Glutamatergic neuron (in vitro differentiated cells): ENCODE measurements around the gene ZNF775. TPM values are rescaled to one million over a fixed set of nuclear protein-coding genes. Genes with fewer than 3 reads are reported as not detected.
A peak's percentile ranks its signal among the peaks of the same experiment; 100 is the strongest.

Source experiments
- DNase-seq: peaks from one replicate; pipeline ENCODE4 v3.0.0; 2022
- H3K27ac Mint-ChIP-seq: one replicate; pipeline ENCODE4 v1.8.0; 2020; ENCODE audit warnings: mild to moderate bottlenecking, mixed read lengths, inconsistent platforms; ENCODE audit not compliant: unreplicated experiment
- H3K27me3 Mint-ChIP-seq: one replicate; pipeline ENCODE4 v1.8.0; 2020; ENCODE audit warnings: mild to moderate bottlenecking, moderate library complexity, mixed read lengths, inconsistent platforms; ENCODE audit not compliant: unreplicated experiment
- H3K36me3 Mint-ChIP-seq: one replicate; pipeline ENCODE4 v1.8.0; 2020; ENCODE audit warnings: mild to moderate bottlenecking, mixed read lengths, inconsistent platforms; ENCODE audit not compliant: unreplicated experiment
- H3K4me1 Mint-ChIP-seq: one replicate; pipeline ENCODE4 v1.8.0; 2020; ENCODE audit warnings: mild to moderate bottlenecking, low read depth, mixed read lengths, inconsistent platforms; ENCODE audit not compliant: unreplicated experiment
- H3K4me3 Mint-ChIP-seq: one replicate; pipeline ENCODE4 v1.8.0; 2020; ENCODE audit warnings: mild to moderate bottlenecking, mixed read lengths, inconsistent platforms; ENCODE audit not compliant: unreplicated experiment
- H3K9me3 Mint-ChIP-seq: one replicate; pipeline ENCODE4 v1.8.0; 2020; ENCODE audit warnings: mild to moderate bottlenecking, moderate library complexity, mixed read lengths, inconsistent platforms; ENCODE audit not compliant: unreplicated experiment
- total RNA-seq: library from RNA; stranded (reverse); fragmentation: NEBNext Ultra II Directional; extraction: Animal tissue kit (Norgen Biotek cat#: 25700); gene quantifications from one replicate; pipeline ENCODE4 v1.2.1, GENCODE V29; 2021; ENCODE audit not compliant: unreplicated experiment
- TF ChIP-seq, protein P1 (sequence below): fragments of 200-600 bp; sonication (generic); IDR thresholded peaks from one replicate; pipeline ENCODE4 v1.5.0; 2021; ENCODE audit not compliant: partially characterized antibody, unreplicated experiment

Gene ZNF775
- total RNA-seq, 1 donor from 2014 or later, result 20.5 TPM

DNA sequence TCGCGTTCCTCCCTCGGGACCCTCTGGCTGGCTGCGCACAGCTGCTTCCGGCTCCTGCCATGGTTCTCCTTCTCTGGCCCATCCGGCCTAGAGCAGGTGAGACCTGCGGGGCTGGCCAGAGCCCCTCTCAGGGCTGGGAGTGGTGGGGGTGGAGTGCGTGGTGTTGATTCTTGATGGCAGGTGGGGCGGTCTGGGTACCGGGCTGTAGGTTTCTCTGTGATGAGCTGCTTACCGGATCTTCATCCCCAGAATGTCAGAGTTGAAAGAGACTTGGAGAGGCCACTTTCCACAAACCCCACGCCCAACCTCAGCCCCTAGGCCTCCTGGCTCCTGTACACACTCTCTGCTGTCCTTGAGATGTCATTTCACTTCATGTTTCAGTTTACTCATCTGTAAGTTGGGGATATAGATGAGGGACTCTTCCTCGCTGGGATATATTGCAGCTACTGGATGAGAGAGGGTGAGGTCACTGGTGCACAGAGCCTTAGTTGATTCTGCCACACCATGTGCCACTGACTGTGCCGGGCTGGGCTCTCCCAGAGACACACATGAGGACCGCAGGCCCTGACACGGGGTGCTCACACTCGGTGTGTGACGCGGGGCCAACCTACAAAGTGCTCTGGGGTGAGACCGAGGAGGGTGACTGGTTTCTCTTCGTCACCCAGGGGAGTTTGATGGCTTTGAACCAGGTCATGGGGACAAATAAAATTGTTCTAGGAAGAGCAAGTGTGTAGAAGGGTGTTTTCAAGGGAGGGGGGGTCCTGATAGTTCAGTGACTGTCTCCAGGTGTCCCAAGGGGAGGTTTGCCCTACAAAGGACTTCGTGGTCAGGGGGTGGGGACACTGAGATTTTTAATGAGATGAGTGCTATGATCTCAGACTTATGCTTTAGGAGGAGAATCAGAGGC, 29.5 kb downstream of the ZNF775 start:
- TF ChIP-seq, protein P1, sequence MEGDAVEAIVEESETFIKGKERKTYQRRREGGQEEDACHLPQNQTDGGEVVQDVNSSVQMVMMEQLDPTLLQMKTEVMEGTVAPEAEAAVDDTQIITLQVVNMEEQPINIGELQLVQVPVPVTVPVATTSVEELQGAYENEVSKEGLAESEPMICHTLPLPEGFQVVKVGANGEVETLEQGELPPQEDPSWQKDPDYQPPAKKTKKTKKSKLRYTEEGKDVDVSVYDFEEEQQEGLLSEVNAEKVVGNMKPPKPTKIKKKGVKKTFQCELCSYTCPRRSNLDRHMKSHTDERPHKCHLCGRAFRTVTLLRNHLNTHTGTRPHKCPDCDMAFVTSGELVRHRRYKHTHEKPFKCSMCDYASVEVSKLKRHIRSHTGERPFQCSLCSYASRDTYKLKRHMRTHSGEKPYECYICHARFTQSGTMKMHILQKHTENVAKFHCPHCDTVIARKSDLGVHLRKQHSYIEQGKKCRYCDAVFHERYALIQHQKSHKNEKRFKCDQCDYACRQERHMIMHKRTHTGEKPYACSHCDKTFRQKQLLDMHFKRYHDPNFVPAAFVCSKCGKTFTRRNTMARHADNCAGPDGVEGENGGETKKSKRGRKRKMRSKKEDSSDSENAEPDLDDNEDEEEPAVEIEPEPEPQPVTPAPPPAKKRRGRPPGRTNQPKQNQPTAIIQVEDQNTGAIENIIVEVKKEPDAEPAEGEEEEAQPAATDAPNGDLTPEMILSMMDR, result no peak
- Mint-ChIP-seq H3K9me3 (peaks cover 20% of the 10 kb centered on the region), H3K36me3 (peaks cover 3% of the 10 kb centered on the region), H3K4me3 (peak overlapping the region; percentile 32), H3K27me3 (peaks cover 14% of the 10 kb centered on the region), H3K27ac (no peak overlapping the region), H3K4me1 (peaks cover 44% of the 10 kb centered on the region)
- no peak for DNase-seq

GRCh38 chr7:150409300-150410030, 30.3 kb downstream of the ZNF775 start:
- H3K4me1 Mint-ChIP-seq, result peaks cover 39% of the 10 kb centered on the region
- H3K4me3 Mint-ChIP-seq, result no peak overlapping the region
- DNase-seq, result no peak
- peaks cover 20% of the 10 kb centered on the region for H3K9me3 Mint-ChIP-seq
- peaks cover 15% of the 10 kb centered on the region for H3K27me3 Mint-ChIP-seq
- TF ChIP-seq, protein P1, result no peak
- no peak overlapping the region for H3K27ac Mint-ChIP-seq
- peaks cover 3% of the 10 kb centered on the region for H3K36me3 Mint-ChIP-seq

GRCh38 chr7:150410131-150410530, 31.0 kb downstream of the ZNF775 start:
- no peak for DNase-seq
- Mint-ChIP-seq H3K4me3 (no peak overlapping the region), H3K9me3 (peaks cover 18% of the 10 kb centered on the region), H3K27me3 (peaks cover 15% of the 10 kb centered on the region), H3K36me3 (peaks cover 3% of the 10 kb centered on the region), H3K4me1 (peaks cover 37% of the 10 kb centered on the region), H3K27ac (no peak overlapping the region)
- TF ChIP-seq, protein P1, result no peak

GRCh38 chr7:150410680-150411346, 31.7 kb downstream of the ZNF775 start:
- Mint-ChIP-seq H3K4me3 (peak overlapping the region; percentile 39), H3K36me3 (peaks cover 3% of the 10 kb centered on the region), H3K27ac (peak overlapping the region; percentile 57), H3K4me1 (peaks cover 35% of the 10 kb centered on the region), H3K9me3 (peaks cover 15% of the 10 kb centered on the region), H3K27me3 (peaks cover 13% of the 10 kb centered on the region)
- TF ChIP-seq, protein P1, result no peak
- no peak for DNase-seq
